Head of caudate nucleus (tissue), 42 donors: ENCODE measurements around the gene LAMA1.

ENCODE experiments used
- DNase-seq, 42 donors: peaks; one replicate each; pipeline versions ENCODE4 v3.0.0 to v3.0.0-alpha.2; 2020 to 2021; ENCODE audit warnings: mixed read lengths in 7 of 42
- intact Hi-C: fragments of 100-400 bp; cut with DNase I; formaldehyde crosslinking; loops from one replicate; pipeline ENCODE4 v1.15.0; 2022

The LAMA1 gene

DNA sequence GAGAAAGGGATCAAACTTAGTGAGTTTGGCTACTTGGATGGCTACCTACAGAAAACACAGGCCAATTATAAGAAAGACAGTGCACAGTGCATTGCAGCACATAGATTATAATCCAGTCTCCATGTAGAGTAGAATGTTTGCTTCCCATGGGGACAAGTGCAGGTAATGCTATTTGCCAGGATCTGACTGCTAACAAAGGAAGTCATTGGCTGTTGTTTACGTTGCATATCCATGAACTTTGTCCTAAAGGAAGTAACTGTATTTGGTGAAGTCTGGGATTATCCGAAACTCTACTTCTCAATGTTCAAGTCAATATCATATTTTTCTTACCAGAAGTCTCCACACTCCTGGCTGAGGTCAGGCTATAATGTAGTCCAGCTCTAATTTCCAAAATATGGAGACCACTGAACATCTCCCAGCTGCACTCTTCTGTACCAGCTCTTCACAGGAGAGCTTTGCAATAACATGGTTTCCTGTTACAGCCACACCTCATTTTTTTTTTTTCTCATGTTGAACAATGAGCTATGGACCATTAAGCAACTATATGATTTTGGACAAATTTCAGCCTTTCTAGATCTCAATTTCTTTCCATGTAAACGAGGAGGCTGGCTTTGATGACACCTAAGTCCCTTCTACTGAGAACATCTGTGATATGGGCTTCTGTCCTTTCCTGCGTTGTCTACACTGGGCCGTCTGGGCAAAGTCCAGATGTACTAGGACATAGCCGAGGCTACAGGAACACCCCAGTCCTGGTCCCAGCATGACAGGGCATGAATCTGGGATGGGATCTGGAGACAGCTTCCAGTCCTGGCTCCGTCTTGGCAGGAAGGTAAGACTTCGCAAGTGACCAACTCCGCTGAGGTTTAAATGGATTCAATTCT is 154.8 kb downstream of the LAMA1 start:
- DNase-seq = no peak
- intact Hi-C loops = no loop called here

GRCh38 chr18:6961331-6961730 is 156.3 kb downstream of the LAMA1 start:
- intact Hi-C loops = no loop called here
- no peak for DNase-seq

DNA sequence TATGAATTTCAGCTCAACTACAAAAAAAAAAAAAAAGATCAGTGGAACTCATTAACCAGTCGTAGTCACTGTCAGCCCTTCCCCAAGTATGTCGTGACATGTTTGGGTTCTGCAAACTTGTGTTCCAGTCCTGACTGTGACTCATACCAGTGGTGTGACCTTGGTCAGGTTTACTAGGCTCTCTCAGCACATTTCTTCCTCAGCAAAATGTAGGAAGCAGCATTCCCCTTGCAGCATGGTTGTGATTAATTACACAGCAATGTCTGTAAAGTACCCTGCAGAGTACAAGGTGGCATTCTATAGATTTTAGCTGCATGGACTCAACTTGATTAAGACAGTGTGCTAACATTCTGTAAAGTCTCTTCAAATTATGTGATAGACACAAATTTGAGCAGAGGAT is 156.9 kb downstream of the LAMA1 start:
- DNase-seq = no peak
- intact Hi-C loops = no loop called here

DNA sequence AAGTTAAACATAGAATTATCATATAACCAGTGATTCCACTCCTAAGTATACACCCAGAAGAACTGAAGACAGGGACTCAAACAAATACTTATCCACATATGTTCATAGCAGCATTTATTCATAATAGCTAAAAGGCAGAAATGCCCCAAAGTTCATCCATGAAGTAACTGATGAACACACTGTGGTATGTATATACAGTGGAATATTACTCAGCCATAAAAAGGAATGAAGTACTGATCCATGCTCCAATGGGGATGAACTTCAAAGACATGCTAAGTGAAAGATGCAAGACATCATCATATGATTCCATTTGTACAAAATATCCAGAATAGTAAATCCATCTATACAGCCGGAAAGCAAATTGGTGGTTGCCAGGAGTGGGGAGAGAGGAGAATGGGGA is 157.5 kb downstream of the LAMA1 start:
- intact Hi-C loops = no loop called here
- no peak for DNase-seq

DNA sequence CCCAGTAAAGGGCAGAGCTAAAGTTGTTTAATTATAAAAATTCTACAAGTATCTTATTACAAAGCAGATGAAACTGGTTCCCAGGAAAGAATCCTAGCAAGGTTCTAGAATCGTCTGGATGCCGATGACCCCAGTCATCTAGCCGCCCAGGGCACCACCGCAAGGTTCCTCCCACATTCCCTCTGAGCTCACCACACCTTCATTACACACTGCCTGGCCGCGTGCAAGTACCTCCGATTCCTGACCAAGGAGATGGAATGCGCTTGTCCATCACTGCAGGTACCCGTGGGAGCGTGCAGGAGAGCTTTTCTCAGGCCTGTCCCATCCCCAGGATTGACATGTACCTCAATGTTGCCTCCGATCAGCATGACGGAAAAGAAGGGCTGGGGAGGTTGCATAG is 158.5 kb downstream of the LAMA1 start:
- no peak for DNase-seq
- intact Hi-C loops = no loop called here

- no peak for DNase-seq
- intact Hi-C loops = no loop called here
Measured at GRCh38 chr18:6956999-6957398, 160.6 kb downstream of the LAMA1 start.

DNA sequence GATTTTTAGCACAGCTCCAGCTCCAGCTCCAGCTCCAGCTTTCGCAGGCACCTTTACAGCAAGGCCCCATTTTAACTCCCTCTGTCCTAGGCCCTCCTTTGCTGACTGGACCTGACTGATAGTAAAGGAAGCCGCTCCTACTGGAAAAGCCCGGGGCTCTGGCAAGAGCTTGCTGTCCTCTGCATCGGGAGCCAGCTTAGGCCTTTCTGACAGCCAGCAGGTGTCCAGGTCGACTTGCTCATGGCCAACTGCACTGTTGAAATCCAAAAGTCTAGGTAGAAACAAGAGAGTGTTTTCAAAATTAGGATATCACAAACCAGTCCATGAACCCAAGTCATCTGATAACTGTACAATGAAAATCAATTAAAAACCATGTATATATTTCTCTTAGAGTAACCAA is 161.1 kb downstream of the LAMA1 start:
- intact Hi-C loops = no loop called here
- DNase-seq = no peak

DNA sequence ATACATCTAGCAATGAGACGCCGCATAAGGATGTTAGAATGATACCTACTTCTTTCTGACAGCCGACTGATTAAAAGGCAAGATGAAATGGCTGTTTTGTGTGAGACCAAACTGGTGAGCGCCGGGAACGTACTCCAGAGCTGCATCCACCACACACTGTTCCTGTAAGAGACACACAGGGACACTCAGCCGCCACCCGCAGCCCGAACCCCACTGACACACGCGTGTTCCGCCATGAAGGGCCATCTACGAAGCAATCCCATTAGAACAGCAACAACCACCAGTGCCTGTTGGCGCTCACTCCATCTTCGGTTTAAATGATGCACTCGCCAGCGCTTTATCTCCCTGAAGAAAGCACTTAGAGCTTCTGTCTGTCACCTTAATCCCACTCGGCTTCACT is 162.3 kb downstream of the LAMA1 start:
- DNase-seq = no peak
- intact Hi-C loops = no loop called here

- intact Hi-C loops = no loop called here
- DNase-seq = no peak
Measured at GRCh38 chr18:6954501-6954900, 163.1 kb downstream of the LAMA1 start.

DNA sequence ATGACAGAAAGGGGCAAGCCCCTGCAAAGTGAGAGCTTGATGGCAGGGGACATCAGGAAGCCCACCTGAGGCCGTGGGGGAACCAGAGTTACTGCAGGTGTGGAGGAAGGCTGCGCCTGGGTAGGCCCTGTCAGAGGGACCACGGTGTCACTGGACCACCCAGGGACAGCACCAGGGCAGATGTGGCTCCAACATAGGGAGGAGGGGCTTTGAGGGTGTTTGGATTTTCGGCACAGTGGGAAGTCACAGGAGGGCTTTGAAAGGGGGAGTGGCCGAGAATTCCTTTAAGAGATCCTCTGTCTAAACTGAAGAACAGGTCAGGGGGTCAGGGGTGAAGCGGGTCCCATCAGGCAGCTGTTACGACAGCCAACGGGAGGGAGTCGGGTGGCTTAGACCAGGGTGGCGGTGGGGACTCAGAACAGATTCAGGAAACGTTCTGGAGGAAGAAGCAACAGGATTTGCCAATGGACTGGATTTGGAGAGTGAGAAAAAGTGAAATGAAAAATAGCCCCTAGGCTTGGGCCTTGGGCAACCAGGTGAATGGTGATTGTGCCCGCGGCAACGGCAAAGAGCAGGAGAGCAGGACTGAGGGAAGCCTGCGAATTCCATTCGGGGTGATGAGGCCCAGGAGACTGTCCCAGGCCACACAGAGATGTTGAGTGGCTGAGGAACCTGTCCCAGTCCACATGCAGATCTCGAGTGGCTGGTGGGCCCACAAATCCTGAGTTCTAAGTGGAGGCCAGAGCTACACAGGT is 166.1 kb downstream of the LAMA1 start:
- intact Hi-C loops = no loop called here
- no peak for DNase-seq

DNA sequence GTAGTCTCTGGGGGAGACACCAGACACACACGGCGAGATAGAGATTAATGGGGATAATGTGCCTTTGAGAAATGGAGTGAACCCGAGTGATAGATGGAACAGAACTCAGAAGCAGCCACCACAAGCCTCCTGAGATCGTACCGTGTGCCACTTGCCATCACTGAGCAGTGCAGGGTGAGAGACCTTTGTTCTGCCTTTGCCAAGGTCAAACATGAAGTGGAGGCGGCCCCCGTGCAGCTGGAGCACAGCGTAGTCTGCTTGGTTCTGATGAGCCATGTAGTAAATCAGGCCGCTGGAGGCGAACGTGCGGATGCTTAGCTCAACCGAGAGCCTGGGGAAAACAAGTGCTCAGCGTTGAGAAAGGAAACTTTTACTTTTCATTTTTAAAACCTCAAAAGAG is 167.0 kb downstream of the LAMA1 start:
- DNase-seq = no peak
- intact Hi-C loops = no loop called here

DNA sequence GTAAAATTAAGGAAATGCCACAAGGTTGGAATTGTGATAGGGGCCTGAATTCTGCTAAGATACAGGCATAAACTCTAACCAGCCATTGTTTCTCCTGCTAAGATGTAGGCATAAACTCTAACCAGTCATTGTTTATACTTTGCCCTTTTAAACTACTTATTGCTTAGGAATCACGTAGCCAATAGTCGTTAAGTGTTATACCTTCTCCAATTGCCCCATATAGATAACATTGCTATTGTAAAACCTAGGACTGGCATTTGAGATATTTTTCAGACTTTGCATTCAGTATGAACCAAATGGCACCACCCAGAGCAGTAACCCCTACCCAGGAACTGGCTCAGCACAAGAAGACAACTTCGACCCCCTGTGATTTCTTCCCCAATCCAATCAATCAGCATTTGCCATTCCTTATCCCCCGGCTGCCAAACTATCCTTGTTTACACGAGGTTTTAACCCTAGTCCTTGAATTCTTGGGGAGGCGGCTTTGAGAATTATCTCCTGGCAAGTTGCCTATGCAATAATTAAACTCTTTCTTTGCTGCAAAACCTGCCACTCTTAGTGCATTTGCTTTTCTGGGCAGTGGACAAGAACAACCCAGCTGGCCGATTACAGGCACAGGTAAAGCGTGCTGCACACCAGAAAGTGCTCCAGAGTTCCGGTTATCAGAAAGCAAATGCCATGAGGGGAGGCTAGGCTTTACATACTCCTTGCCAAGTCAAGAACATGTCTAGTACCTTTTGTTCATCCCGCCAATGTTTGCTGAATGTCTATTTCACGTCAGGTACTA is 167.6 kb downstream of the LAMA1 start:
- no peak for DNase-seq
- intact Hi-C loops = no loop called here

DNA sequence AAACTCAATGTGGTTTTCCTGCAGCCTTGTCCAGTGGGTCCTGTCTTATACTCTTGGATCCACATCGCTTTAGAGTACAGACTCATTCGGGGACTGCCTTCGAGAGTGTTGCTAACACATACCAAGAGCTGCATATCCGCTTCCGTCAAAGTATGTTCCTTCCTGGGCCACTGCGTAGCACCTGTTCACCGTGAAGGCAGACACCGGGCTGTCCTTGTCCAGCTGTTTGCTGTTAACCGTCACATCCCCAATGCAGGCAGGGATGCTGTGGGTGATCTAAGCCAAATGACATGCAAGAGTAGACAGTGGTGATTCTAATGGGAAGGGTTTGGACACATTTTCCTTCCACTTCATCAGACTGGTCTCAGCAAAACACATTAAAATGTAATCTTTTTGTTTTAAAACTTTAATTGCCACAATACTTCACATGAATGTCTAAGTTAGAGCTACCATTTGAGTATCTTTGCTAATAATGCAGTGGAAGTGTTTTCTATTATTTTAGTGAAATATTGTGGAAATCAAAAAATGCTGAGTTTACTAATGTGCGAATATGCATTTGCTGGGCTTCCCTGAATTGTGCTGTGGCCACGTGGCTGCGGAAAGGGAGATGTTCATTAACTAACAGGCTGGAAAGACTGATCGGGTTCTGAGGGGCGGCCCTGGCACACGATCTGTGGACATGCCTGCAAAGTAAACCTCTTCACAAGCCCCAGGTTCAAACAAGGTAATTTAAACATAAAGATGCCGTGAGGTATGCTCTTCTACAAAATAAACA is 169.1 kb downstream of the LAMA1 start:
- intact Hi-C loops = no loop called here
- DNase-seq = no peak

GRCh38 chr18:6947338-6948030 is 170.1 kb downstream of the LAMA1 start:
- DNase-seq = no peak
- intact Hi-C loops = no loop called here

DNA sequence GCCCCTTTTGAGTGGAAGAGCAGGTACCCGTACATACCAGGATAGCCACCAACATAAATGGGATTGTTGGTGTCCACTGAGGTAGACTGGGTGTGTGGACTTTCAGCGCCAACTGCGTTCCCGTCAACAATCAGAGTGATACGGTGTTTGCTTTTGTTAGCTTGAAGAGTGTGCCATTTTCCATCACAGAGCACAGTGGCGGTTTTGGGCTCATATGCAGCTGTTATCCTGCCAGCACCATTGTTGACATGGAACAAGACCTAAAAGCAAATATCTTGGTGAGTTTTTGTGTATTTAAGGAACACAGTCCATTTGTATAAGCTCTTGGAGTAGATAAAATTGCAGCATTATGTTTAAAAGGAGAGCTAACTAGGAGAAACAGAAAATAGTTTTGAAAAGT is 174.5 kb downstream of the LAMA1 start:
- intact Hi-C loops = no loop called here
- no peak for DNase-seq

- DNase-seq = no peak
- intact Hi-C loops = no loop called here
Measured at GRCh38 chr18:6942742-6943141, 174.9 kb downstream of the LAMA1 start.

GRCh38 chr18:6941996-6942395 is 175.6 kb downstream of the LAMA1 start:
- DNase-seq = no peak
- intact Hi-C loops = no loop called here

DNA sequence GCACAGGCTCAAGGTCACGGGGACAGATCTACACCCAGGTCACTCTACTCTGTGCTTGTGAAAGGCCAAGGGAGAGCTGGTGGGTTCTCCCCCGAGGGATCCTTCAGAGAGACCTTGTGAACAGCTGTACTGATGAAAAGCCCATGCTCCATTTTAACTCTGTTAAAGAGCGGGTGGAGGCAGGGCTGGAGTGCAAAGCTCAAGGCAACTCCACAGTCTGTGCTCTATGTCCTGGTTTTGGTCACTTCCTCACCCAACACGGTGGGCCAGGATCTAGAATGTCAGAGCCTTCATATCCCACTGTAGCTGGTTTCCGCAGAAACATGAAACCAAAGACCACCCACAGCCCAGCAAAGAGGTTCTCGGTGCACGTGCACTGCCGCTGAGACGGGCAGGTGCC is 177.1 kb downstream of the LAMA1 start:
- intact Hi-C loops = no loop called here
- no peak for DNase-seq

DNA sequence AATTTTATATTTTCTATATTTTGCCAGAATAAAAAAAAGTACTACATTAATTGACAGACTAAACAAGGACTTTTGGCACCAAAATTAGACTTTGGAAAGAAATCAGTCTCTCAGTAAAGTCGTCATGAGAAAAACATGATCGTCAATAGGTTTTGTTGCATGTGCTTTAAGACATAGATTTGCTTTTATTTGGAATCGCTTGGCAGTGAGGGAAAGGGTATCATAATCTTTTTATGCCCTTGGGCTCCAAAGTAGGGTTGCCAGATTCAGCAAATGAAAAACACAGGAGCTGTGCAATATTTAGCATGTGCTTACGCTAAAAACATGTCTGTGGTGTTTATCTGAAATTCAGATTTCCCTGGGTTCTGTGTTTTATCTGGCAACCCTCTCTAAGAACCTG is 177.6 kb downstream of the LAMA1 start:
- DNase-seq = no peak
- intact Hi-C loops = no loop called here
